Measurements from ENCODE around the gene NPAS2.

The NPAS2 gene, protein sequence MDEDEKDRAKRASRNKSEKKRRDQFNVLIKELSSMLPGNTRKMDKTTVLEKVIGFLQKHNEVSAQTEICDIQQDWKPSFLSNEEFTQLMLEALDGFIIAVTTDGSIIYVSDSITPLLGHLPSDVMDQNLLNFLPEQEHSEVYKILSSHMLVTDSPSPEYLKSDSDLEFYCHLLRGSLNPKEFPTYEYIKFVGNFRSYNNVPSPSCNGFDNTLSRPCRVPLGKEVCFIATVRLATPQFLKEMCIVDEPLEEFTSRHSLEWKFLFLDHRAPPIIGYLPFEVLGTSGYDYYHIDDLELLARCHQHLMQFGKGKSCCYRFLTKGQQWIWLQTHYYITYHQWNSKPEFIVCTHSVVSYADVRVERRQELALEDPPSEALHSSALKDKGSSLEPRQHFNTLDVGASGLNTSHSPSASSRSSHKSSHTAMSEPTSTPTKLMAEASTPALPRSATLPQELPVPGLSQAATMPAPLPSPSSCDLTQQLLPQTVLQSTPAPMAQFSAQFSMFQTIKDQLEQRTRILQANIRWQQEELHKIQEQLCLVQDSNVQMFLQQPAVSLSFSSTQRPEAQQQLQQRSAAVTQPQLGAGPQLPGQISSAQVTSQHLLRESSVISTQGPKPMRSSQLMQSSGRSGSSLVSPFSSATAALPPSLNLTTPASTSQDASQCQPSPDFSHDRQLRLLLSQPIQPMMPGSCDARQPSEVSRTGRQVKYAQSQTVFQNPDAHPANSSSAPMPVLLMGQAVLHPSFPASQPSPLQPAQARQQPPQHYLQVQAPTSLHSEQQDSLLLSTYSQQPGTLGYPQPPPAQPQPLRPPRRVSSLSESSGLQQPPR

DNA sequence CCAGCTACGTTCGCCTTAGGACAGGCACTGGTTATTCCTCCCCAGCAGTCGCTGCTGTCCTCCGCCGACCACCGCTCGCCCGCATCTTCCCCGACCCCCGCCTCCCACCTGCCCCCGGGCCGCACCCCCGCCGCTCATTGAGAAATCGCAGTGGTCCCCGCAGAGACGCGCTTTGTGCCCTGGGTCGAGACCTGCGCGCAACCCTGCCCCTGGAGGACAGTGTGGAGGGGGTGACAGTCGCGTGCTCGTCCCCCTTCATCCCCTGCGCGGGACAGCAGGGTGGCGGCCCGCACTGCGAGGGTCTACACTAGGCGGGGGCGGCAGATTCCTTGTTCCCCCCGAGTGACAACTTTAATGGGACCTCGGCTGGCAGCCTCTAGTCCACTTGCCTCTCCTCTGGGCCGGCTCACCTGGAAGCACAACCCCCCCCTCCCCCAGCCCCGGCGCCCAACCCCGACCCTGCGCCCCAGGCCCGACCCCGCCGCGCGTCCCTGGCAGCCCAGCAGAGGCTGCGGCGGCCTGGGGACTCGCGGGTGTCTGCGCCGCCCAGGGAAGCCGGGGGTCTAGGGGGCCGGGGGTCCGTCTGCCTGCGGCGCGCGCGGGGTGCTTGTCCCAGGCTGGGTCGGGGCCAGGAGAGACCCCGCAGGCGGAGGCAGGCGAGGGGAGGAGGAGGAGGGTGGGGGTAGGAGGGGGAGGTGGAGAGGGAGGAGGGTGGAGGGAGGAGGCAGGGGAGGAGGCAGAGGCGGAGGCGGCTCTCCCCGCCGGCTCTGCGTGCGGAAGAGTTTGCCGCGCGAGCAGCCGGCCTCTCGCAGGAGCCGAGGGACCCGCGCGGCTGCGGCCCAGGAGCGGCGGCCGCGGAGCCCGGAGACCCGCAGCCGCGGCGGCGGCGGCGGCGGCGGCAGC is at the start of gene NPAS2:
NPAS2 (plus strand) TSS at position 770 of the 903 bp plus-strand sequence. CDS start 84,616 bp downstream, outside the sequence.
- DNase-seq: peak; percentile 24 to 40

DNA sequence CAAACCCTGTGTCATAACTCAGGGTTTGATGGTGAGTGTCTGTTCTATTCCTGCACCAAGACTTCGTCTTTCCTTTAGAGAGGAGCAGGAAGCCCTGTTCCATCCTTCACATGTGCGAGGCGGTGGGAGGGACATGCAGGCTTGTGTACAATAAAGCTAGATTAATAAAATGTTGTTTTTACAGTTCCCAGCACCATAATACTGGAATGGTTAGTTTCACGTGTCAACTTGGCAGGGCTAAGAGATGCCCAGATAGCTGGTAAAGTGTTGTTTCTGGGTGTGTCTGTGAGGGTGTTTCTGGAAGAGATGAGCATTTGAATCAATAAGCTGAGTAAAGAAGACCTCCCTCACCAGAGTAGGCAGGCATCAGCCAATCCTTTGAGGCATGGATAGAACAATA is 48.8 kb upstream of the NPAS2 start:
- DNase-seq: no peak

DNA sequence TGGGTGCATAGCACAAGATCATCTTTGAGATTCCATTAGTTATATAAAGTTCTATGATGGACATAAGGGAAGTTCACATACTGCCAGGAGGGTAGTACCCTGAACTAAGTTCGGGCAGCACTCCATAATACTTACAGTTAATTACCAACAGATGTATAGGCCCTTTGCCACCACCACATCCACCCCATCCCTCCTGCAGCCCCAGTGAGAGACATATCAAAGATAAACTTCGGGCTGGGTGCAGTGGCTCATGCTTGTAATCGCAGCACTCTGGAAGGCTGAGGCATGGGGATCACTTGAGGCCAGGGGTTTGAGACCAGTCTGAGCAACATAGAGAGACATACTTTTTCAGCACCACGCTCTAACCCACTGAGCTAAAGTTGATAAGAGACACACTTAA is 46.4 kb upstream of the NPAS2 start:
- no peak for DNase-seq

DNA sequence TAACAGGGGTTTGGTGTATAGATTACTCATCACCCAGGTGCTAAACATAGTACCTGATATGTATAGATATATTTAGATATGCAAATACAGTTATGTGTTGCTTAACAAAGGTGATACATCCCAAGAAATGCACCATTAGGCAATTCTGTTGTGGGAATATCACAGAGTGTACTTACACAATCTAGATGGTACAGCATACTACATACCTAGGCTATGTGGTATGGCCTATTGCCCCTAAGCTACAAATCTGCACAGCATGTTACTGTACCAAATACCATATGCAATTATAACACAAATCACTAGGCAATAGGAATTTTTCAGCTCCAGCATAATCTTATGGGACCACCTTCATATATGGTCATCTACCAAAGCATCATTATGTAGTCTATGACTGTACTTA is 43.5 kb upstream of the NPAS2 start:
- no peak for DNase-seq

DNA sequence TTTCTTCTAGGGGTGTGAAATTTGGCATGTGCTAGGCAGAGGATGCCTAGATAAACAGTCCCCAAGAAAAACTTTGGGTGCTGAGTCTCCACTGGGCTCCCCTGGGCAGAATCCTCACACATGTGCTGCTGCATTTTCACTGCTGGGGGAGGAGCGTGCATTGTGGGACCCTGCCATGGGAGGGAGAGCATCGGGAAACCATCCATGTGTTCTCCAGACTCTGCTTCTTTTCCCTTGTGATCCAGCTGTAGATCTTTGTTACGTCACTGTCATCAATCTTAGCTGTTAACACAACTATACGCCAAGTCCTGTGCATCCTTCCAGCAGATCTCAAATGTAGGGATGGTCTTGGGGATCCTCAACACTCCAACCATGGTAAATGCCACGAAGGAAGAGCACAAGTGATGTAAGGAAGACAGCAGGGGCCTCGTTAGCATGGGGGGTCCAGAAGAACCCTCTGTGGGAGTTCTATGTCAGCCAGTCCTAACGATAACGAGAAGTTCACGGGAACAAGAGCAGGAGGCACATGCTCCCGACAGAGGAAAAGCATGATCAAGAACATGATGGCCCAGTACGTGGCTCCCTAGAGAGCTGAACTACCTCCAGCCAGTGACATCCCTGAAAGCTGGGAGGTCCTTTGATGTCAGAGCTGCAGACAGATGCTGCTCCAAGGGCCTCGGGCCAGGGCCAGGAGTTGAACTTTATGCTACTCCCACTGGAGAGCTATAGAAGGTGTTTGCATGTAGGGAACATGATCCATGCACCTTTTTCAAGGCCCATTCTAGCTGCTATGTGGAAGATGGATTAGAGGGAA is 41.1 kb upstream of the NPAS2 start:
- no peak for DNase-seq

DNA sequence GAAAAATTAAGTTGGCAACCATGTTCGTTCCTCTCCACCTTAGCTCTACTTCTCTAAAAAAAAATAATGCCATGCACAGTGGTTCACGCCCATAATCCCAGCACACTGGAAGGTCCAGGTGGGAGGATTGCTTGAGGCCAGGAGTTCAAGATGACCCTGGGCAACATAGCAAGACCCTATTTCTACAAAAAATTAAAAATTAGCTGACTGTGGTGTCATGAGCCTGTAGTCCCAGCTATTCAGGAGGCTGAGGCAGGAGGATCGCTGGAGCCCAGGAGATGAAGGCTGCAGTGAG is 40.1 kb upstream of the NPAS2 start:
- DNase-seq: no peak

DNA sequence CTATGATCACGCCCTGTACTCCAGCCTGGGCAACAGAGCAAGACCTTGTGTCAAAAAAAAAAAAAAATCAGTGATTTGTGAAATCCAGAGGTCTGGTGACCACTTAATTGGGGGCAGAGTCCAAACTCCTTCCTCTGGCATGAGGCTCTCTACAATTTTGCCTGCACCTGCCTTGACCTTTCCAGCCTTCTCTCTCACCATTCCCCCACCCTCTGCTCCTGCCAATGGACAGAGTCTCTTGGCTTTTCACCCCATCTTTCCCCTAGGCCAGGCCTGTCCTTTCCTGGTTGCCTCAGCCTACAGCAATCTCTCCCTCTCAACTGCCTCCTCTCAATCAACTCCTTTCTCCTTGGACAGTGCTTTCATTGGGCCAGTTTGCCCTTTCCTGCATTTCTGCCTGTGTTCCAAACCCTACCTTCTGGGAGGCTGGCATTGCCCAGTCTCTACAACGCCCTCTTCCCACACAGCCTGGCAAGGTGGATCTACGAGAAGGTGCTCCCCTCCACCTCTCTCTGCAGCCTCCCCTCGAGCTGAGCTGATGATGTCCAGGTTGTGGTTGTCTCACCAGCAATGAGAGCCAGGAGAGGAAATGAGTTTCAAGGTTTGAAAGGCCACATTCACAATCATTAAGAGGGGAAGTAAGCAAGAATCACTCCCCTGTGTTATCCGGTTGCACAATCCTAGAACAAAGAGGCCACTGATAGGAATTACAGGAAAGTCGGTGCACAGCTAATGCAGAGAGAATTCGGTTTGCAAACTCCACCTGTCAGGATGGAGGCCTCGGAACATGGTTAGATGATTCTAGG is 39.5 kb upstream of the NPAS2 start:
- DNase-seq: no peak

DNA sequence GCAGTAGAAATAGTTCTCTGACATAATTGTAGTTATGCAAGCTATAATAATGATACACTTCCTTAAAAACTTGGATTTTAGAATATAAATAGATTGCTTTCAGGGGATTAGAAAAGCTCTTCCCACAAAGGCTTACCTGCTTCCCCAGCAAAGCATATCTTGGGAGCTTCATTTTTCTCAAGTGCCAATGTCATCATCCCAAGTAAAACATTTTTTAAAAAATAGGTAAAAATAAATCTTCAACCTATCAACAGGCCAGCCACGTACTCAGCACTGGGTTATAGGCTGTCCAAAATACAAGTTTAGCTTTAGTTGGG is 39.0 kb upstream of the NPAS2 start:
- DNase-seq: no peak

DNA sequence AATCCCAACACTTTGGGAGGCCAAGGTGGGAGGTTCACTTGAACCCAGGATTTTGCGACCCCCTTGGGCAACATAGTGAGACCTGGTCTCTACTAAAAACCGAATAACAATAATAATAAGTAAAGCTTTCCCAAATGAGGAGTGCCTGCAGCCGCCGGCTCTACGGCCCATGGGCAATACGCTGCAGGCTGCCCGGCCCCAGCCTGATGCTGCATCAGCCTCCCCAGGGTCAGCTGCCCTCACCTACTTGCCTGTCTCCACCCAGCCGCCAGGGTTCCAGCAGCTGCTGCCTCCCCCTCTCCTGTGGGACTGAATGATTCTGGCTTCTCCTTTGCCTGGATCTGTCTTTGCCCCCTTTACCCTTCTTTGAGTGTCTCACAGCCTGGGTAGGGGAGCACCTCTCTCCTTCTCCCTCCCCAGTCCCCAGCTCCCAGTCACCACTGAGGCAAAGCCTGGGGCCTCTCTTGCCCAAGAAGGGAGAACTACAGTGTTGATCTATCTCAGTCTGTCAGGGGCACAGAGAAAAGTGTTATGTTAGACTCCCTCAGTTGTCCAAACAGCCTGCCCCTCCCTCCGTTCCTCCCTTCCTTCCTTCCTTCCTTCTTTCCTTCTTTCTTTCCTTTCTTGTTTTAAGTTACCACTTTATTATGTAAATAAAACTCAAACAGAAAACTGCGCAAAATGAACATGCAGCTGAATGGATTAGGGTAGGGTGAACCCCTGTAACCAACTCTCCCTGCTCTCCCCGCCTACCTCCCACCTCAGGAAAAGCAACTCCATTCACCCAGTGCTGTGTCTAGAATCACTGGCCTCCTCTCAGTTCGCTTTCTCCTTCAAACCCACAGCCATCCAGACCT is 38.2 kb upstream of the NPAS2 start:
- DNase-seq: no peak

DNA sequence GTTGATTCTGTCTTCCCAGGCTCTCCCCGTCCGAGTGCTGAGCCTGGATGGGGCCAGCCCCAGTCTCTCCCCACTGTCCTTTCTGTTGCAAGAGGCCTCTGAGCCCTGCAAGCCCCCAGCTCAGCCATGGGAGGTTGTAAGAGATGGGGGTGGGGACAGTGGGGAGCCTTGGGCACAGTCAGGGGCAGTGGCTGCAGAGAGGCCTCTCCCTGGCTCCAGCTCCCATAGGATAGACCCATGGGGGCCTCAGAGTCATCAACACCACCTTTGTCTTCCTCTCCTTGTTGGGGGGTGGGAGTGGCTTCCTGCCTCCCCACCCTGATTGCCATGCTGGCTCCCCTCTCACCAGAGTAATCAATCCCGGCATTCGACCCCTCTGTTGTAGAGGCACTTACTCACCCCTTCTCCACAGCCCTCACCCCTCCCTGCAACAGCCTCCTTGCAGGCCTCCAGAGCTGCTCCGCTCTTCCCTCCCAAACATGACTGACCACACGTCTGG is 37.5 kb upstream of the NPAS2 start:
- no peak for DNase-seq

DNA sequence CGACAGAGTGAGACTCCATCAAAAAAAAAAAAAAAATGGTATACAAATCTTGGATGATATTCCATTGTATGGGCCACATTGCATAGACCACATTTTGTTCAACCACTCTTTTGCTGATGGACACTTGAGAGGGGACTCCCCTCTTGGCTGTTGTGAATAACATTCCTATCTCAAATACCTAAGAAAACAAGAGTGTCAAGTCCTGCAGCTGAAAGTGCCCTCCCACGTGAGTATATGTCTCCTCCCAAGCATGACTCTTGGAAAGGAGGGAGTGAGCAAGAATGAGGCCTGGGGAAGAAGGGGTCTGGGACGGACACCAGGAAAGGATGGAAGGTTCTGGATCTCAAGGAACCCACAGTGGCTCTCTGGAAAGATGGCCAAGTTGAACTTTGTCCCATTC is 36.0 kb upstream of the NPAS2 start:
- DNase-seq: no peak

DNA sequence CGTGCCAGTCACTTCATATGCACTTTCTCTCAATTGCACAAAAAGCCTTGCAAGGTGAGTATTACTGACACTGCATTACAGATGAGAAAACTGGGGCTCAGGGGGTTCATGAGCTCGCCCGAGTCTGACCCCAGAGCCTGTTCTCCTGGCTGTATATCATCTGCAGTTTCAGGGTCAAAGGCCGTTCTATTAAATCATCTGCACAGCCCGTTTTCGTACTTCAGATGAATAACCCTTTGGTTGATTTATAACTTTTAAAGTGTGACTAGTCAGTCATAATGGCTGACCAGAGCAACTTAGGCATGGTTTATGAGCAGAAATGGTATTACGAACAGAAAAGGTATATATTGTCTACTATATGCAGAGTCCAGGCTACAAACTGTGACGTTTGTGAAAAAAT is 35.3 kb upstream of the NPAS2 start:
- DNase-seq: no peak

DNA sequence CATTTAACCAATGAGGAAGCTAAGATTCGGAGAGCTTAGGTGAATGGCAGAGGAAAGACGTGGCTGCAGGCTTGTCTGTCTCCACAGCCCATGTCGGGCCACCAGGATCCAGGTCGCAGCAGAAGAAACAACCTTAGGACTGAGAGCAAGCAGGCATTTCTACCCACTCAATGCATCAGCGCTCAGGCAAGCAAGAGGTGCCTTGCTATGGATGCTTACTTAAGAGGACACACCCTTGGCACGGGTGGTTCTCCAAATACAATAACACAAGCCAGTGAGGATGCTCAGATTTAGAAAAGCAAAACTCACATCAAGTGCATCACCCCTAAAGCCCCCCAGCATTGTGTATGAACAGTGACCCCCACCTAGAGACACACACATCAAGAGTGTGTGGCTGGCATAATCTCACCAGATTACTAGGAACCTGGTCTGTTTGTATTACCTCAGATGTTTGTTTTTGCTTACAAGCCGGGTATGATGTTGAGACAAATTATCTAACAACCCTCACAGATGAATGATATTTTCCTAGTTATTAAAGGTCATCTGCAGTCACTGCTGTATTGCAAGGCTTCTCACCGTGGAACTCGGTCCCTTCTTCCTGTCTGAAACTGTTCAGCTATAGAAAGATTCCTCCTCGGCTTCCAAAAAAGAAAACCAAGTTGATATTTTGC is 34.2 kb upstream of the NPAS2 start:
- no peak for DNase-seq

DNA sequence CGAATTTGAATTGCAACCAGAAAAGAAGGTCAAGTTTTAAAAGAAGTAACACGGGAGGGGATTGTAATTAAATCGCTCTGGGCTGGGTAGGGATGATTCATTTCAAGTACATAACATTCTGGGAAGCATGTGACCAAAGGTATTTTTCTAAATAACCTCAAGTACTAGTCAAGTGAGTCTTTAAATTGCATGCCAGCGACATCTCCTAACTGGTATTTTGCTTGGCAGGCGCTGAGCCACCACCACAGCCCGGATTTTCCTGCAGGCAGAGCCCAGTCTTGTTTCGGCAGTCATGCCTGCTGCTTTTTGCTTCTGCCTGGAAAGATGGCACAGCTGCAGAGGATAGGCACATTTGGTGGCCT is 33.7 kb upstream of the NPAS2 start:
- no peak for DNase-seq

DNA sequence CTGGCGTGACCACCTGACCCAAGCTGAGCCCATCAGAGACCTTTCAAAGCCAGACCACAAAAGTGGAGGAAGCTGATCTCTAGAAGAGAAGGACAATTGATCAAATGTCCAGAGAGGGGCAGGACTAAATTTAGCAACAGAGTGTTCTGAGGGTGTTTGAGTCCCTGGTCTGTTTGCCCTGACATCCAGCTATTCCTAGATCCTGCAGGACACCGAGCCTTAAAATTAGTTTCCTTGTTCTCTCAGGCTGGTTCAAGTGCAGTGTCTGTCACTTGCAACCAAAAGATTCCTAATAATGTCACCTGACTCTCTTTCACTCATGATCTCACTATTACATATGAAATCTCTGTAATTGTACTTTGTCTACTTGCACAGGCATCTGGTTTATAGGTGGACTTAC is 33.0 kb upstream of the NPAS2 start:
- no peak for DNase-seq

DNA sequence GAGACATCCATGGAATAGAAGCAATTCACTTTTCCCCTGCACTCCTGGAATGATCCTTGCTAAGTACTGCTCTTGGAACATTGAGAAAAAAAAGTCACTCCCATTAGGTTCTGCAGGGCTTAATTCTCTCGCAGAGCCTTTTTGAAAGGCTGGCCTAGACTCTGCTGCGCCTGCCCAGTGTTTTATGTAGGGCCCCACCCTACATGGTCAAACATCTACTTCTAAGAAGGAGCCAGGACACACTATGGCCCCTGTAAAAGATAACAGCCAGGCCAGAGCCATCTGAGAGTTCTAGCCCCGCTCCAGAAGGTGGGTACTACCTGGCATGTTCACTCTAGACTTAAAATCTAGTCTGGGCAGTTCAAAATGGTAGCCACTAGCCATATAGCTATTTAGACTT is 30.6 kb upstream of the NPAS2 start:
- DNase-seq: no peak

DNA sequence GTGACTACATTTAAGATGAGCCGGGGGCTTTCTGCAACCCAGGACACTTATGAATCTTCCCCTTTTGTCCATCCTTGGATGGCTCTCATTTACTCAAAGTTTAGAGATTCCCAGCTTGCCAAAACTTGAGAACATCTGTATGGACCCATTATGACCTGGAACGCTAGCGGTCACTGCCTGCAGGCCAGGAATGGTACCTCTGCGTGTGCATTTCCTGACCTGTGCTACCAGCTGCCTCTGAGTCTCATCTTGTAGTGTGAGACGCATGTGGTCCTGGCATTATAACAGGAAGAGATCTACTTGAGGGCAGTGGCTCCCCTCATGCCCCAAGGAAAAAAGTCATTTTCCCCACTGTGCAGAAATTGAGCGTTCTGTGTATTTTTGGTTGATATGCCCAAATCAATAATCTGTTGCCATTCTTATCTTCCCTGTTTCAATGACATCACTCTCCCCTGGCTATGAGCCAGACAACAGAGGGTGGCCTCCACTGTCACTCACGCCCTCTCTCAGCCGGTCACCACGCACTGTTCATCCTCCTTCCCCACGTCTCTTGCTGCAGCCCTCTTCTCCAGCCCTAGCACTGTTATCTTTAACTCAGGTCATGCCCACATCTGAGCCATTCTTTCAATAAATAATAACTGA is 28.5 kb upstream of the NPAS2 start:
- no peak for DNase-seq

DNA sequence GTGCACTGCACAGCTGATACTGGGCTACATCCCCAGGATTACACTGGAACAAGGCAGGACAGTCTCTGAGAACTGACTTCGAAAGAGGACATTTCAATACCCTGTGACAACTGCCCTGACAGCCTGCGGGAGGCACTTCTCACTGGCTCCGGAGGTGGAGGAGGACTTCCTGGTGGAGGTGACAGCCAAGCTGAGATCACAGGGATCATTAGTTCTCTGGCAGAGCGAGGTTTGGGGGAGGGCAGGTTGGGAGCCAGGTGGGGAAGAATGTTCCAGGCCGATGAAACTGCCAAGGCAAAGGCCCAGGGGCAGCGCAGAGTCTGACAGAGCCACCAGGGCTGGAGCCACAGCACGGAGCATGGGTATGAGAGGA is 28.0 kb upstream of the NPAS2 start:
- no peak for DNase-seq

DNA sequence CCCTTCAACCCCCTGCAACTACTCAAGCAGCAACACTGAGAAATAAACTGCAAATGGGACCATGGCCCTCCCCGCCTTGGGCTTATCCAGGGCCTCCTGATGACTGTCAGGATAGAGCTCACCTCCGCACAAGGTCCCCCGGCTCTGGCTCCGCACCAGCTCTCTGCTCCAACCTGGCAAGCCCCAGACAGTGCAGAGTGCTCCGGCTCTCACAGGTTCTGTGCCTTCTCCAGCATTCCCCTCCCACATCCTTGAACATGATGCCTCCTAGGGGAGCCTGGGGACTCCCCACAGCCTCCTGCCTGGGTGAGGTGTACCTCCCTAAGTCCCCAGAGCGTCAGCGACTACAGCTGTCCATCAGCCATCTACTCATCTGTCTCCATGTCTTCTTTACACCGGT is 26.7 kb upstream of the NPAS2 start:
- no peak for DNase-seq

DNA sequence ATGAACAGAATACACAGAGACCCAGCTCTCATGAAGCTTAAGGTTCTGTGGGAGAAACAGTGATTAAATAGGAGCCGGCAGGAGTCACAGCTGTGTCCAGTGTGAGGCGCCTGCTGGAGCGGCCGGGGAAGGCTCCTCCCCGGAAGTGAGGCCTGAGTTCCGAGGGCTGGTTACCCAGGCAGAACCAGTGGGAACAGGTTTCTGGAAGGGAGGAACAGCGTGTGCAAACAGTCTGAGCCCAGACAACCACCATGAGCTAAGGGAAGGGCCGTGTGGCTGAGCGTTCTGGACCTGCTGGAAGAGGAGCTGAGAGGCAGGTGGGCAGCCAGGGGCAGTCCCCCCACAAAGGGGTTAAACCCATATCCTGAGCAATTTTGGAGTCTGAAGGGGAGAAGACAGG is 26.0 kb upstream of the NPAS2 start:
- no peak for DNase-seq
